Measurements from ENCODE around the gene APAF1. TPM values are rescaled to one million over a fixed set of nuclear protein-coding genes. Genes with fewer than 3 reads are reported as not detected.

APAF1 gene
- total RNA-seq, 1 experiment from 2014 or later, result 19.3 TPM

- Mint-ChIP-seq H3K27me3 (ENCODE audit: low read depth) (peaks cover 10% of the 10 kb centered on the region), H3K9me3 (no peaks in the 10 kb centered on the region), H3K36me3 (no peaks in the 10 kb centered on the region), H3K4me3 (no peak overlapping the region), H3K27ac (no peak overlapping the region), H3K4me1 (peaks cover 7% of the 10 kb centered on the region)
- CTCF ChIA-PET, result interaction anchor here (0.6 to 2.5 kb wide), 2 partner anchors 8 to 185 kb away, joined by 3 to 8 read pairs; no protein-coding TSS in a partner anchor
- POLR2A ChIA-PET, result interaction anchor here (0.6 kb wide), 1 partner anchor 103 kb away, joined by 3 read pairs; no protein-coding TSS in a partner anchor
- no peak for TF ChIP-seq ZMAT4 (CRISPR knock-in tag; IDR thresholded peaks at IDR 0.05)
- no peak for TF ChIP-seq SMAD3 (CRISPR knock-in tag; IDR thresholded peaks at IDR 0.05; ENCODE audit: borderline replicate concordance)
- no peak for TF ChIP-seq AFF4 (CRISPR knock-in tag; IDR thresholded peaks at IDR 0.05; ENCODE audit: borderline replicate concordance)
- no peak for TF ChIP-seq ZNF263 (CRISPR knock-in tag; IDR thresholded peaks at IDR 0.05; ENCODE audit: low read depth)
- TF ChIP-seq ZNF671 (CRISPR knock-in tag; IDR thresholded peaks at IDR 0.05), result no peak
- no peak for TF ChIP-seq PRRX2 (CRISPR knock-in tag; IDR thresholded peaks at IDR 0.05)
- TF ChIP-seq CDX4 (CRISPR knock-in tag; IDR thresholded peaks at IDR 0.05; ENCODE audit: borderline replicate concordance), result no peak
- no peak for TF ChIP-seq ZSCAN18 (CRISPR knock-in tag; IDR thresholded peaks at IDR 0.05)
- no peak for TF ChIP-seq RELA (CRISPR knock-in tag; IDR thresholded peaks at IDR 0.05; ENCODE audit: borderline replicate concordance)
- TF ChIP-seq ZNF396 (CRISPR knock-in tag; IDR thresholded peaks at IDR 0.05; ENCODE audit: borderline replicate concordance), result no peak
- no peak for TF ChIP-seq E2F5 (CRISPR knock-in tag; IDR thresholded peaks at IDR 0.05)
- TF ChIP-seq ZNF425 (CRISPR knock-in tag; conservative IDR thresholded peaks at IDR 0.05), result no peak
- TF ChIP-seq GRHL2 (CRISPR knock-in tag; IDR thresholded peaks at IDR 0.05; ENCODE audit: insufficient replicate concordance, severe bottlenecking), result no peak
- no peak for TF ChIP-seq NFATC4 (CRISPR knock-in tag; IDR thresholded peaks at IDR 0.05)
- no peak for TF ChIP-seq ZNF317 (CRISPR knock-in tag; IDR thresholded peaks at IDR 0.05; ENCODE audit: borderline replicate concordance, low read depth)
- no peak for TF ChIP-seq ZNF138 (CRISPR knock-in tag; conservative IDR thresholded peaks at IDR 0.05)
- no peak for TF ChIP-seq ZNF281 (CRISPR knock-in tag; IDR thresholded peaks at IDR 0.05)
- TF ChIP-seq ZNF416 (CRISPR knock-in tag; IDR thresholded peaks at IDR 0.05), result no peak
- ATAC-seq (no peak), DNase-seq (ENCODE audit: low spot score) (no peak)
Observed at GRCh38 chr12:98751580-98752115, 106.6 kb downstream of the APAF1 start.
